GM19035 (cell line): ENCODE measurements around the gene SLC2A6.

Experiments
- ATAC-seq: cut with Tn5 transposase; IDR thresholded peaks from one replicate; pipeline ENCODE4 v1.9.1; 2021; ENCODE audit not compliant: unreplicated experiment

SLC2A6 gene

GRCh38 chr9:133443248-133443647, 35.7 kb downstream of the SLC2A6 start:
- no peak for ATAC-seq

GRCh38 chr9:133441571-133441970, 37.3 kb downstream of the SLC2A6 start:
- ATAC-seq, result no peak

- no peak for ATAC-seq
Measured at GRCh38 chr9:133440874-133441273, 38.0 kb downstream of the SLC2A6 start.

- ATAC-seq, result no peak
Measured at GRCh38 chr9:133439337-133439736, 39.6 kb downstream of the SLC2A6 start.

- ATAC-seq, result no peak
Measured at GRCh38 chr9:133437753-133438531, 41.0 kb downstream of the SLC2A6 start.

GRCh38 chr9:133436681-133437080, 42.2 kb downstream of the SLC2A6 start:
- ATAC-seq, result no peak

GRCh38 chr9:133433351-133433843, 45.5 kb downstream of the SLC2A6 start:
- ATAC-seq, result no peak

- no peak for ATAC-seq
Measured at GRCh38 chr9:133430244-133430643, 48.7 kb downstream of the SLC2A6 start.

- ATAC-seq, result no peak
Measured at GRCh38 chr9:133429641-133430161, 49.2 kb downstream of the SLC2A6 start.

GRCh38 chr9:133429214-133429613, 49.7 kb downstream of the SLC2A6 start:
- no peak for ATAC-seq

- no peak for ATAC-seq
Measured at GRCh38 chr9:133428617-133429101, 50.2 kb downstream of the SLC2A6 start.

- no peak for ATAC-seq
Measured at GRCh38 chr9:133427658-133428348, 51.1 kb downstream of the SLC2A6 start.

- no peak for ATAC-seq
Measured at GRCh38 chr9:133426011-133426410, 52.9 kb downstream of the SLC2A6 start.

- no peak for ATAC-seq
Measured at GRCh38 chr9:133425049-133425632, 53.8 kb downstream of the SLC2A6 start.

- ATAC-seq, result no peak
Measured at GRCh38 chr9:133424187-133424586, 54.7 kb downstream of the SLC2A6 start.

- no peak for ATAC-seq
Measured at GRCh38 chr9:133423216-133423615, 55.7 kb downstream of the SLC2A6 start.

- ATAC-seq, result no peak
Measured at GRCh38 chr9:133421615-133422542, 57.0 kb downstream of the SLC2A6 start, which contains the start of gene ADAMTS13. Gene ADAMTS13 (plus strand): TSS chr9:133422367. CDS start chr9:133422444, 77 bp downstream.
